ENCODE measurements around the gene RAB30. TPM values are rescaled to one million over a fixed set of nuclear protein-coding genes. Genes with fewer than 3 reads are reported as not detected.

The RAB30 gene
- total RNA-seq, 1 experiment from 2014 or later: 6.2 TPM

DNA sequence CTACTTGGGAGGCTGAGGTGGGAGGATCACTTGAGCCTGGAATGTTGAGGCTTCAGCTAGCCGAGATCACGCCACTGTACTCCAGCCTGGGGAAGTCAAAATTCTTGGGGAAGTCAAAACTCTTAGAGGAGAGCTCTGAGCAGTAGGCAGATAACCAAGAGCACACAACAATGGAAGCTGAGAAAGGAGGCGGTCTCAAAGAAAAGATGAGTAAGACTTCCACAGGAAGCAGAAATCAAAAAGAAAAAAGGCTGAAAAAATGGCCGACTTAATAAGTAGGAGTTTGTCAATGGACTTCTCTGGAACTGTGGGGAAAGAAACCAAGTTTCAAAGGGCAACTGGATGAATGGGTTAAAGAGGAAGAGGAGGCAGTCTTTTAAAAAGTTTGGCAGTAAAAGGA lies 32.1 kb downstream of the RAB30 start:
- TF ChIP-seq FOXK1 (CRISPR knock-in tag; IDR thresholded peaks at IDR 0.05) (no peak), MXD4 (CRISPR knock-in tag; IDR thresholded peaks at IDR 0.05; ENCODE audit: borderline replicate concordance) (no peak), ZNF416 (CRISPR knock-in tag; IDR thresholded peaks at IDR 0.05) (no peak), ZMAT4 (CRISPR knock-in tag; IDR thresholded peaks at IDR 0.05) (no peak), NR1H2 (CRISPR knock-in tag; IDR thresholded peaks at IDR 0.05) (no peak), ETV6 (CRISPR knock-in tag; IDR thresholded peaks at IDR 0.05) (no peak)
- TF ChIP-seq, protein P1, sequence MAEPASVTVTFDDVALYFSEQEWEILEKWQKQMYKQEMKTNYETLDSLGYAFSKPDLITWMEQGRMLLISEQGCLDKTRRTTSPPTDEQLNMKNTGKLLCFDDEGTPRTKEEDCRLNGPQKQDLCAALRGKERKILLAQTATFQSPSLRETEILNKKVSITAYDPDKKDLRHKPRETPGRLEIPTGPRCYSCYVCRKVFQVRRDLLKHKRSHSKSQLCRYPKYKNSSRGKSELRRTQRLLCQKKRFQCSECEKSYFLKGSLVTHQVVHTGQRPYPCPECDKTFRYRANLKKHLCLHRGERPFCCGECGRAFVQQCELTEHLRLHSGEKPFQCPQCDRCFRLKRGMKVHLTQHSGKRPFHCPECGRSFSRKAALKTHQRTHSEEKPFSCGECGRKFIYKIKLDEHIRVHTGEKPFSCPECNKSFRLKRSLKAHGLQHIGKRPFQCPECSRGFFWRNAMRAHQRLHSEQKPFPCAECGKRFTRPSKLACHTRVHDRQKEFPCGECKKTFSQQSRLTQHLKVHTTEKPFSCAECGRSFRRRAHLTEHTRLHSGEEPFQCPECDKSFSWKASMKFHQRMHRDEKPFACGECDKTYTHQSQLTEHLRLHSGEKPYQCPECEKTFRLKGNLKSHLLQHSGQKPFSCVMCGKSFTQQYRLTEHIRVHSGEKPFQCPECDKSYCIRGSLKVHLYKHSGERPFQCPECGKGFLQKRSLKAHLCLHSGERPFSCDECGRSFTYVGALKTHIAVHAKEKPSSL (CRISPR knock-in tag; conservative IDR thresholded peaks at IDR 0.05): no peak
- POLR2A ChIA-PET: no interaction called here
- CTCF ChIA-PET: no interaction called here
- Mint-ChIP-seq H3K4me1 (peaks cover 10% of the 10 kb centered on the region), H3K27ac (no peak overlapping the region; the same call in 1 of the 2 replicates), H3K36me3 (no peaks in the 10 kb centered on the region), H3K27me3 (ENCODE audit: low read depth) (no peaks in the 10 kb centered on the region), H3K9me3 (no peaks in the 10 kb centered on the region), H3K4me3 (no peak overlapping the region)
- no peak for DNase-seq (ENCODE audit: low spot score)
- ATAC-seq: no peak

DNA sequence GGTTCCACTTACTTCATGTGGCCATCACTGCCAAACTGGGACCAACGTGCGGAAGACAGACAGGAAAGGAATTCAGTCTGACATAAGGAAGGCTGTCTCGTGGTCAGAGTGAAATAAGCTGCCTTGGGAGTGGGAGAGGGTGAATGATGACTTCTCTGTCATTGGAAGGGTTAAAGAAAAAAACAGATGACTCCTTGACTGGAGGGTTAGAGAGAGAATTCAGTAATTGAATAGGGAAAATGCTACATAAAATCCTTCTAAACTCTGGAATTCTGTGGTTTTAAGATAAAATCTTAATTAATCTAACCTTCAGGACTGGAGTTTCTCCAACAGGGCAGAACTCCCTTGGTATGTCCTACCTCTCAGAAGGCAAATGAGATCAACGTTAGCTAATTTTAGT lies 33.8 kb downstream of the RAB30 start:
- Mint-ChIP-seq H3K36me3 (no peaks in the 10 kb centered on the region), H3K4me3 (no peak overlapping the region), H3K4me1 (peaks cover 18% of the 10 kb centered on the region), H3K27ac (no peak overlapping the region), H3K9me3 (no peaks in the 10 kb centered on the region), H3K27me3 (ENCODE audit: low read depth) (no peaks in the 10 kb centered on the region)
- ChIA-PET POLR2A (no interaction called here), CTCF (no interaction called here)
- TF ChIP-seq ATF1 (CRISPR knock-in tag; IDR thresholded peaks at IDR 0.05): no peak
- TF ChIP-seq ZNF671 (CRISPR knock-in tag; IDR thresholded peaks at IDR 0.05): no peak
- TF ChIP-seq, protein P2, sequence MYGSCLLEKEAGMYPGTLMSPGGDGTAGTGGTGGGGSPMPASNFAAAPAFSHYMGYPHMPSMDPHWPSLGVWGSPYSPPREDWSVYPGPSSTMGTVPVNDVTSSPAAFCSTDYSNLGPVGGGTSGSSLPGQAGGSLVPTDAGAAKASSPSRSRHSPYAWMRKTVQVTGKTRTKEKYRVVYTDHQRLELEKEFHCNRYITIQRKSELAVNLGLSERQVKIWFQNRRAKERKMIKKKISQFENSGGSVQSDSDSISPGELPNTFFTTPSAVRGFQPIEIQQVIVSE (CRISPR knock-in tag; IDR thresholded peaks at IDR 0.05; ENCODE audit: borderline replicate concordance): no peak
- TF ChIP-seq MAX (CRISPR knock-in tag; IDR thresholded peaks at IDR 0.05): no peak
- no peak for TF ChIP-seq ZNF317 (CRISPR knock-in tag; IDR thresholded peaks at IDR 0.05; ENCODE audit: borderline replicate concordance, low read depth)
- no peak for TF ChIP-seq SP1 (CRISPR knock-in tag; conservative IDR thresholded peaks at IDR 0.05)
- TF ChIP-seq, protein P3, sequence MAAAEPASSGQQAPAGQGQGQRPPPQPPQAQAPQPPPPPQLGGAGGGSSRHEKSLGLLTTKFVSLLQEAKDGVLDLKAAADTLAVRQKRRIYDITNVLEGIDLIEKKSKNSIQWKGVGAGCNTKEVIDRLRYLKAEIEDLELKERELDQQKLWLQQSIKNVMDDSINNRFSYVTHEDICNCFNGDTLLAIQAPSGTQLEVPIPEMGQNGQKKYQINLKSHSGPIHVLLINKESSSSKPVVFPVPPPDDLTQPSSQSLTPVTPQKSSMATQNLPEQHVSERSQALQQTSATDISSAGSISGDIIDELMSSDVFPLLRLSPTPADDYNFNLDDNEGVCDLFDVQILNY (CRISPR knock-in tag; IDR thresholded peaks at IDR 0.05): no peak
- TF ChIP-seq FOXP4 (CRISPR knock-in tag; IDR thresholded peaks at IDR 0.05): no peak
- no peak for TF ChIP-seq AFF4 (CRISPR knock-in tag; IDR thresholded peaks at IDR 0.05; ENCODE audit: borderline replicate concordance)
- no peak for TF ChIP-seq PRRX2 (CRISPR knock-in tag; IDR thresholded peaks at IDR 0.05)
- no peak for TF ChIP-seq TEAD1 (CRISPR knock-in tag; IDR thresholded peaks at IDR 0.05)
- DNase-seq (ENCODE audit: low spot score) (no peak), ATAC-seq (no peak)

Data from WTC11 (cell line).